Measurements from ENCODE around the gene CD300LG. TPM values are rescaled to one million over a fixed set of nuclear protein-coding genes. Genes with fewer than 3 reads are reported as not detected.
"Not testable (repeated sequence)": the region's sequence is repeated elsewhere in the genome, so short reads cannot be mapped to it uniquely, and the experiment has no call there.

Gene CD300LG, protein sequence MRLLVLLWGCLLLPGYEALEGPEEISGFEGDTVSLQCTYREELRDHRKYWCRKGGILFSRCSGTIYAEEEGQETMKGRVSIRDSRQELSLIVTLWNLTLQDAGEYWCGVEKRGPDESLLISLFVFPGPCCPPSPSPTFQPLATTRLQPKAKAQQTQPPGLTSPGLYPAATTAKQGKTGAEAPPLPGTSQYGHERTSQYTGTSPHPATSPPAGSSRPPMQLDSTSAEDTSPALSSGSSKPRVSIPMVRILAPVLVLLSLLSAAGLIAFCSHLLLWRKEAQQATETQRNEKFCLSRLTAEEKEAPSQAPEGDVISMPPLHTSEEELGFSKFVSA
- total RNA-seq, result 2.5 TPM

DNA sequence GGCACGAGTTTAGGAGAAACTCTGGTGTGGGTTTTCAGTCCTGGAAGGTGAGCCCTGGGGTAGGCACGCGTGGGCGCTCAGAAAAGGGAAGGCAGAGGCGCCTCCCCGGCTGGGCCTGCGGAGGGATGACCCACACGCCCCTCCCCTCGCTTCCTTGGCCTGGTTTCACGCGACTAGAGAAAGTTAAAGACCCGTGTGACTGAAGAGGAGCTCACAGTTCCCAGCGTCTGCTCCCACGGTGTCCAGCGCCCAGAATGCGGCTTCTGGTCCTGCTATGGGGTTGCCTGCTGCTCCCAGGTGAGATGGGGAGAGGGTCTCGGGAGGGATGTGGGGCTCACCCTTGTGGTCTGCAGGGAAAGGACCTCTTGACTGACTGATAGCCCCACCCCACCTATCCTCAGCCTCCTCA lies at the start of gene CD300LG:
TSS of gene CD300LG (plus strand) at position 214 of the 409 bp plus-strand sequence. CDS start at position 255, 41 bp downstream.
- no peak for DNase-seq

DNA sequence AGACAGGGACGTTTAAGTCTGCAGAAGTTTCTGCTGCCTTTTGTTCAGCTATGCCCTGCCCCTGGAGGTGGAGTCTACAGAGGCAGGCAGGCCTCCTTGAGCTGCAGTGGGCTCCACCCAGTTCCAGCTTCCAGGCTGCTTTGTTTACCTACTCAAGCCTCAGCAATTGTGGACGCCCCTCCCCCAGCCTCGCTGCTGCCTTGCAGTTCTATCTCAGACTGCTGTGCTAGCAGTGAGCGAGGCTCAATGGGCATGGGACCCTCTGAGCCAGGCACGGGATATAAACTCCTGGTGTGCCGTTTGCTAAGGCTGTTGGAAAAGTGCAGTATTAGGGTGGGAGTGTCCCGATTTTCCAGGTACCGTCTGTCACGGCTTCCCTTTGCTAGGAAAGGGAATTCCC lies 49.0 kb upstream of the CD300LG start:
- not testable (repeated sequence) for DNase-seq

DNA sequence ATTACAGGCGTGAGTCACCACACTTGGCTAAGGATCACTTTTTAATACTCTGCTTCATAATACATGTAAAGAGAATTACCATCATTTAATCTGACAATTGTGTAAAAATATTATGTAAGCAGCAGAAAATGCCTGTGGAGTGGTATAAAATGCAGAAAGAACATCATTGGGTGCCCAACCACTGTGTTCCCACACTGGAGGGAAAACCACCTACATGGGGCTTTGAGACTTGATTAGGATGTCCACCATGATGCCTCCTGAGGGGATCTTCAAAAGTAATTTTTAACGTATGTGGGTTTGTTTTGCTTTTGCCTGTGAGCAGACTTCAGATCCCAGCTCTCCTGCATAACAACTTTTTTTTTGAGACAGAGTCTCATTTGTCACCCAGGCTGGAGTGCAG lies 47.9 kb upstream of the CD300LG start:
- no peak for DNase-seq

DNA sequence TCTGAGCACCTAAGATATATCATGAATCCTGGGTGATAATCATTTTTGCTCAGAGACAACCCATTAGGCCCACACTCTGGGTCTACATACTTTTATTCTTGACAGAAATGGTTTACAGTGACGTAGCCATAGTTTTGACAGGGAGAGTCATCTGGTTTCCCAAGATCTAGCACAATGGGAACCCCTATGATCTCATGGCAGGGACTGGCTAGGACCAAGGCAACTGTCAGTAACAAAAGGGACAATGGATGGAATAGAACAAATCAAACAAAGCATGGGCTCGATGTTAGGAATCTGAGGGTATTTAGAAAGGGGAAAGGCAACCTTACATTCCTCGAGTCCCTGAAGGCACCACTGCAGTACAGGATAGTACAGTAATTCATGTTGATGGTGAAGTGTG lies 46.2 kb upstream of the CD300LG start:
- DNase-seq, result no peak

DNA sequence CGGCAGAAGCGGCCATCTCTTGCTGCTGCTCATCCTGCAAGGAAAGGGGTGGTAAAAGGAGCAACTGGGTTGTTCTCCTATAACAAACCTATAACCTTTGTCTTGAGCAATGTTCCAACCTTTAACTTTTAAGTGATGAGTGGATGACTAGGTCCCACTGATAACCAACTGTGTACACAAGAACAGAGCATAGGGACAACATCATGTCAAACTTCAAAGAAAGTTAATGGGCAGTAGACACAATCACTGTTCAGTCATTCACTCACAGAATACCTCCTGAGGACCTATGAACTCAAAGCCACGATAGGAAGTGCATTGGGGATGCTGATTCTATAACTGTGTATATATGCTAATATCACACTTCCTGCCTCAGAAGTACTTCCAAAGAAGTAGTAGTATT lies 45.1 kb upstream of the CD300LG start:
- DNase-seq, result no peak

DNA sequence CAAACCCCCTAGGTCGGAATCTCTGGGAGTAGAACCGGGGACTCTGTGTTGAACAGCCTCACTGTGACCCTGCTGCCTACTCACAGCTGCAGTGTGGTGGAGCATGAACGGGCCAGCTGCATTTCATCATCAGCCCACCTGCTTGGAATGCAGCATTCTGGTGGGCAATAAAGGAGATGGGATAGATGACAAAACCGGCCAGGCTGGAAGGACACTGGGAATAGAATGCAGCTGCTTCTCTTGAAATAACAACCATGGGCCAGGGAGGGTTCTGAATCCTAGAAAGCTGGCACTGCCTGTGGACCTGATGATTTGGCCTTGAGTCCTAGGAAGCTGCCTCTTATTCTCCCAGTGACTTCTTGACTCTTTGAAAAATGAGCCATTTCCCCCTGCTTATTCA lies 43.2 kb upstream of the CD300LG start:
- DNase-seq, result no peak

DNA sequence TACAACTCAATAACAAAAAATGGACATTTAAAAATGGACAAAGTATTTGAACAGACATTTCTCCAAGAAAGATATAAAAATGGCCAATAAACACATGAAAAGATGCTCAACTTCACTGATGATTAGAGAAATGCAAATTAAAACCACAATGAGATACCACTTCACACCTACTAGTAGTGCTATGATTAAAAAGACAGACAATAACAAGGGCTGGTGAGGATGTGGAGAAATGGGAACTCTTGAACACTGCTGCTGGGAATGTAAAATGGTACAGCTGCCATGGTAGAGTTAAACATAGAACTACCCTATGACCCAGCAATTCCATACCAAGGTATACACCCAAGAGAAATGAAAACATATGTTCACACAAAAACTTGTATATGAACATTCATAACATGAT lies 41.9 kb upstream of the CD300LG start:
- no peak for DNase-seq

DNA sequence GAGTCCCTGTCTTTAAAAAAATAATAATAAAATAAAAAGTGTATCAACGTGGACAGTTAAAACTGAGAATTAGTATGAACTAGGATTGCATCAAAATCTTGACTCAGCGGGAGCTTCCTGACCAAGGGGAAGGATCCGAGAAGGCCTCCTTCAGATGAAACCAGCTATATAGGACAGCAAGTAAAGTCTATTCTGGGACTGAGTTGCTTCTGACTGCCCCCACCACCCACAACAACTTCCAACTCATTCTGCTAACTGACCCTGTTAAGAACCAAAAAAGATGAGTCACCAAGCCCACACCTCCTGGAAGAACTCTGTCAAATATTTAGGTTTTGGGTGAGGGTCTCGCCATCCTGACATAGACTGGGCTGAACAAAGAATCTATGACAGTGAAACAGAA lies 38.9 kb upstream of the CD300LG start:
- DNase-seq, result no peak

DNA sequence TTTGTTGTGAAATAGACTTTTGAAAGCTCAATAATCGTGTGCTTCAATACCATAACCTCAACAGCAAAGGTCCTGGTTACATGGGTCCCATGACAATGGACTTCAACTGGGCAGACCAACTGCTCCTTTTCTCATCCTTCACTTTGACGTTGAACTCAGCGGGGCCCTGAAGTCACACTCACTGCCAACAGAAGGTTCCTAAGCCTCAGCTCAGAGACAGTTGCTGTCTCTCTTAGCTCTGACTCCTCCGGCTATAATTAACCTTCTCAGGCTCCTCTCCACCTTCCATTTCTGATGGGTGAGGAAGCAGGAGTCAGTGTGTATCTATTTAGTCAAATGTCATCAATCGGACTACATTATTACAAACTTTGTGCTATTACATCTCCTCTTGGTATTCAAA lies 37.9 kb upstream of the CD300LG start:
- no peak for DNase-seq

DNA sequence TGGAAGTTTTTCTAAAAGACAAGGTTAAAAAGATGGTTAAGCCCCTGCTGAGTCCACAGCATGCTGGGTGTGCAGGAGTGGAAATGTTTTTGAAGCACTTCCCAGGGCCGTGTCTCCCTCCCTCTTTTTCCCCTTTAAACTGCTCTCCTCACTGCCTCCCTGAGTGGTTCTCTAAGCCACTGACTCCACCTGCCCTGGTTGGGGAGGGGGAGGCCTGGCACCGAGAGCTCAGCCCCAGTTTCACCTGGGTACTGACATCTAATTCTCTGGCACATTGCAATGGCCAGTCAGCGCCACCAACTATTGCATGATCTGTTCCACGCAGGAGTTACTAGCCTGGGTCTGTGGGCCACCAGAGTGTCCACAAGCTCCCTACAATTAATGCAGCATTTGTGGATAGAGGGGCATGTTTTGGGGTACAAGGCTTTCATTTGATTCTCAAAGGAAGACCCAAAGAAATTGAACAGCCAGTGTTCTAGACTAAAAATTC lies 36.7 kb upstream of the CD300LG start:
- no peak for DNase-seq

DNA sequence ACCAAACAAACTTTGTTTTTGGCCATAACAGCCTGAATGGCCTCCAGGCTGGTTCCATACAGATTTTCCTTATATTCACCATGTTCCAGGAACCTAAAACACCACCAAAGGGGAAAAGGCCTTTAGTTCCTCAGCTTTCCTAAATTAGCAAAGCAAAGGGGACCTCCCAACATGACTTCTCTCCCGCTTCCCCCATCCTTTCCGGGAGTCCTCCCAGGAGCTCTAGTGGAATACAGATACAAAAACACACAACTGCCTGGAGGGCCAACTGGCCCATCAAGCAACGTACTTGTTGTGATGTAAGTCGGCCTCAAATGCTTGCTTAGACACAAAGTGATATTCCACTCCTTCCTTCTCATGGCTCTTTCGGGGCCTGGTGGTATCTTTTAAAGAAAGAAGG lies 36.2 kb upstream of the CD300LG start:
- DNase-seq, result no peak

DNA sequence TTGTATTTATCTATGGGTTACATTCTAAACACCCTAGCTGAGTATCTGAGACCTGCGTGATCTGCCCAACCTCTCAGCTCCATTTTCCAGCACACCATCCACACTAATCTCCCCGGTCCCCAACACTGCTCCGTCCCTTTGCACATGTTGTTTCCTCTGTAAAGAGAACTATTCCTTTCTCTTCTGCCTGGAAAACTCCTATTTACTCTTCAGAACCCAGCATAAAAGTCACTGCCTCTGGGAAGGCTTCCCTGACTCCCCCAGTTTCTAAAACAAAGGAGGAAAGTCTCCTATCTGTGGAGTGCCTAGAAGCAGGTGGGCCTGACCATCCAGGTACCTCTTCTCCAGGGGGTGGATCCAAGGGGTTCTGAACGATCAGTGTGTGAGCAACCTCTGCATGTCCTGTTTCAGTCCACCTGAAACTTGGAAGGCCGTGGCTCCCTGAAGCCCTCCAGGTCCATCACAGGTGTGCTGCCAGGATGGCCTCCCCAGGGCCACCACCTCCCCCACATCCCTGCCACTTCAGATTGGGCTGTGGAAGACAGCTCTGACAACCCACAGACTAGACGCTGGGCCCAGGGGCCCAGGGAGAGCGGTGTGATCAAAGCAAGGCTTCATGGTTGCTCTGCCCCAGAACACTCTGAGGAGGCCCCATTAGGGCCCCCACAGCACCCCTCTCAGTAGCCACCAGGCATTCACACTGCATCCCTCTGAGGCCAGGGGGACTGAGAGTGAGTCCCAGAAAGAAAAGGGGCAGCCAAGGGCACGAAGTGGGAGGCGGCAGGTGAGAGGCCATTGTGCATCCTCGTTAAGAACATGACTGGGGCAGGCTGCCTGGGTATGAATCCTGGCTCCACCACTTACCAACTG lies 34.3 kb upstream of the CD300LG start:
- DNase-seq, result no peak

DNA sequence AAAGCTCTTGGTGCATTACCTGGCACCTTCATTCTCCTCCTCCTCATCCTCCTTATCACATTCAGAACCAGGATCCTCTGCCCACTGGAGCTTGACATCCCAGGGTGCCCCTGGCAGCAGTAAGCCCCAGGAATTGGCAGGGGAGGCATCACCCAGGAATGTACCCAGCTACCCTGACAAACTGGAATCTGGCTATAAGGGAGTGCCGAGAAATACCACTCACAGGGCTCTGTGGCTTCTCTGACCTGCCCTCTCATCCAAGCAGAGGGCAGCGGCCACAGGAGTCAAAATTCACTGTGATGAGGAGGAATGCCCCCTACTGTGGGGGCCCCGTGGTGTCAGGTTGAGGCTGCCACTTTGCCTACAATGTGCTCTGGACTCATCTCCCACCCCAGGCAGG lies 33.6 kb upstream of the CD300LG start:
- DNase-seq, result no peak

DNA sequence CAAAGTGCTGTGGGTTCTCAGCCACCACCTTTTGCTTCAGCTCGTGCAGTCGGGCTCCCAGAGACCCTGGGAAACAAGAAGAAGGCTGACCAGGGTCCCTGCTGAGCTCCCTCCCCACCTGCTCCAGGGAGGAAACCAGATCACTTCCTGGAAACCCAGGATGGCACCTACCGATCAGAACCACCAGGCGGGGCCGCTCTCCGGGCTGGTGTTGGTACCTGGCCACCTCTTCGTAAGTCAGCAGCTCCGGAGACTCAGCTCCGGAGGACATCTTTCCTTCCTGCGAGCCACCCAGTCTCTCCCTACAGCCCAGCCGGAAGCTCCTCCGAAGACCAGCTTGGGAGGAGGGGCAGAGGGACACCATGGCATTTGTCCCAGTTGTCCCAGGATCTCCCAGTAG lies 33.0 kb upstream of the CD300LG start:
- no peak for DNase-seq

DNA sequence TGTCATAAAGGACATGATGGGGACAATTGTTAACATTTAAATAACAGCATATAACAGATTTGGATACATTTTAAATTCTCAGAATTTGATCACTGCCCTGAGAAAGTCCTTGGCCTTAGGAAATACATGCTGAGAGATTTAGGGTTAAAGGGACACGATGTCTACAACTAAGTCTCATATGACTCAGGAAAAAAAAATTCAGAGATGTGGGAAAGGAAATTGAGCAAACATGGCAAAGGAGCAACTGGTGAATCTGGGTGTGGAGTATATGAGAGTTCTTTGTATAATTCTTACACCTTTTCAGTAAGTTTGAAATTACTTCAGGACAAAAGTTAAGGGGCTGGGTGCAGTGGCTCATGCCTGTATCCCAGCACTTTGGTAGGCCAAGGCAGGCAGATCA lies 32.3 kb upstream of the CD300LG start:
- DNase-seq, result no peak

DNA sequence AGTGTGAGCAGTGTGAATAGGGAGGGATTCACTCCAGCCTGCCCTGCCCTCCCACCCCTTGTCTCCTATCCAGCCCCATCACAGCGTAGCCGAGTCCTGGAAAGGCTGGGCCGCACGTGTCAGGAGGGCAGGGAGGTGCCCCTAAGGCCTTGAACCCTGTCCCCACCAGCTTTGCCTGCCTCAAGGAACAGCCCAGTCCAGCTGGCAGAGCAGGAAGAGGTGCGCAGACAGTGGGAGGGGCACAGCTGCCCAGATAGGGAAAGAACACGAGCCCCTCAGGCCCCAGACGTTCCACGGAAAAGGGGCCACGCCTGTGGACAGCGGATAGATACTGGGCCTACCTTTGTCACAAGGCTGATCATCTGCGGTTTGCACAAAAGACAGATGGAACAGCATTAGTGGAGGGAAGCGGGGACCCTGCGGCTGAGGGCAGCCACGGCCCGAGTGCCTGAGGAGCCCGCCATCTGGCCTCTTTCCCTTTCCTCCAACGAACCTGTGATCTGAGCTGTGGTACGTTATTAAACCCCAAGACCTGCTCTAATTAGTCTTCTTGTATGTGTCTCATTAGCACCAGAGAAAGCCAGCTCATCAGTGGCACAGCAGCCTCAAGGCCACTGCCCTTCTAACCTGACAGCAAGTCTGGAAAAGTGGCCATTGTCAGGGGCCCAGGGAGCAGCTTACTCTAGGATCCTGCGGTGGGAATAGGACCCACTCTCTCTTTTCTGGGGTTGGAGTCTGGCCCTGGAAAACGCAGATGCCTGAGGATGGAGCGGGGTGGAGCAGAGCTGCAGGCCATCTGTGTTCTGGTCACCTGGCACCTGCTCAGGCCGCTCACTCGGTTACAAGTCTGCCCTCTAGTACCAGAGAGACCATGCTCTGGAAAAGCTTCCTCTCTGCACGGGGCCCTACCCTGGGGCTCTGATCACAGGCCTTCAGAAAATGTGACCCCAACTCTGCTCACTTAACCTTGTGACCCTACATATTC lies 30.3 kb upstream of the CD300LG start:
- no peak for DNase-seq

DNA sequence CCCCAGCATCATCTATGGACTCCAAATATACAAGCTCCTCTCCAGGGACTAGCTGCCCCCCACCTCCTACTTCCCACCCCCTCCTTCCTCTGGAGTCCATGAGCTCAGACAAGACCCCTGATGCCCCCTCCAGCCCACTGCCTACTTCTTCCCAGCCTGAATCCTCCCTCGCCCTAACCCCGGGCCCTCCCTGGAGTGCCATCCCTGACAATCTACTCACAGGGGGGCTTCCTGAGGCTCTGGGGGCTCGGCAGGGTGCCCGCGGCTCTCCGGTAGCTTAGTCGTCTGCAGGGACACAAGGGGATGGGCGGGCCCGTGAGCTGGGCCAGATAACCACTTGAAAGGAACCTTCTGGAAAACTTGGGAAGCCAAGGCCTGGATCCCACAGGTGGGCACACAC lies 29.1 kb upstream of the CD300LG start:
- no peak for DNase-seq

DNA sequence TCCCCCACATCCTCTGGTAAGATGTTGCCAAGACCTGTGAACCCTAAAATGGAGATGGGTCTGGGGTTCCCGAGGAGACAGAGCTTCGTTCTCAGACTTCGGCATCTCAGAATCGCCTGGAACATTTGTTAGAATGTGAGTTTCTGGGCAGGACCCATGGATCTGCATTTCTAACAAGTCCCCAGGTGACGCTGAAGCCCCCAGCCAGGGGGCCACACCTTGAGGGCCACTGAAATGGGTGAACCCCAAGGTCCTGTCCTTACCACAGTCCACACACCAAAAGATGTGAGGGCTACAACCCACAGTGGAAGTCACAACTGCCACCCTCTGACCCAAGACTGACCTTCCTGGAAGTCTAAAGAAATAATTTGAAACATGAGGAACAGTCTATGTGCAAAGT lies 28.0 kb upstream of the CD300LG start:
- no peak for DNase-seq

DNA sequence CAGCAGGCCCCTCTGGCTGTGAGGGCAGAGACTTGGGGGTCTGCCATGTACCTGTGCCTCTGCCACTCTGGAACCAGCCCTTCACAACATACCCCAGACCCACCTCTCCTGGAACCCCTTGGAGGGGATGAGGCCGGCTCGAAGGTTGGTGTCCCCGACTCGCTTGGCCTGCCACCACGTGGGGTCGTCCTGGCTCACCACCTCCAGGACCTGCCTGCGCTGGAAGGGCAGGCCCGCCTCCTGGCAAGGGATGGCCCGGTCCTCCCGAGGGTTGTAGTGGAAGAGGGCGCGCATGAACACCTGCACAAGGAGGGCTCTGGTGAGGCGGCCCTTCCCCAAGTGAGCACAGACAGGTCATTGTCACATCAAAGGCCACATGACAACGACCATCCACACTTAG lies 26.2 kb upstream of the CD300LG start:
- DNase-seq, result no peak

DNA sequence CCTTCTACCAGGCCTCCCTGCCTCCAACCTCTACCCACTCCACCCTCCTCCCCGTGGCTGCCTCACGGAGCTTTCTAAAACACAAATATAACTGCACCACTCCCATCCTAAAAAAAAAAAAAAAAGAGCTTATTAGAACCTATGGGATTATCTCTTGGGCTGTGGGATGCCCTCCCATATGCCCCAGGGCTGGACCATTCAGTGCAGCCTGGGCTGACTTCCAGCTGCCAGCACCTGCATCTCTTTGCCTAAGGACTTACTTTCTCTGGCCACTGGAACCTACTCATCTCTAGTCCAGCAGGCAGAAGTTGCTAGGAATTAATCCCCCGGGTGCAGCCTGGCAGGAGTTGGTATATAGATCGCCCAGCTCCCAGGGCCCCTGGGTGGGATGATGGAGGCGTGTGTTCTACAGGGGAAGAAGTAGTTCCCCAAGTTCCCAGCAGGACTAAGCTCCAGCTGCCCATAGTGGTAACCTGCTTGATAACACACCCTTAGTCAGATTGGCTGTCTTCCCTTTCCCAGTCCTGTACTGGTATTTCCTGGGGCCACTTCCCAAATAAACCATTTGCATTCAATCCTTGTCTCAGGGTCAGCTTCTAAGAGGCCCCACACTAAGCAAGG lies 24.3 kb upstream of the CD300LG start:
- no peak for DNase-seq

DNA sequence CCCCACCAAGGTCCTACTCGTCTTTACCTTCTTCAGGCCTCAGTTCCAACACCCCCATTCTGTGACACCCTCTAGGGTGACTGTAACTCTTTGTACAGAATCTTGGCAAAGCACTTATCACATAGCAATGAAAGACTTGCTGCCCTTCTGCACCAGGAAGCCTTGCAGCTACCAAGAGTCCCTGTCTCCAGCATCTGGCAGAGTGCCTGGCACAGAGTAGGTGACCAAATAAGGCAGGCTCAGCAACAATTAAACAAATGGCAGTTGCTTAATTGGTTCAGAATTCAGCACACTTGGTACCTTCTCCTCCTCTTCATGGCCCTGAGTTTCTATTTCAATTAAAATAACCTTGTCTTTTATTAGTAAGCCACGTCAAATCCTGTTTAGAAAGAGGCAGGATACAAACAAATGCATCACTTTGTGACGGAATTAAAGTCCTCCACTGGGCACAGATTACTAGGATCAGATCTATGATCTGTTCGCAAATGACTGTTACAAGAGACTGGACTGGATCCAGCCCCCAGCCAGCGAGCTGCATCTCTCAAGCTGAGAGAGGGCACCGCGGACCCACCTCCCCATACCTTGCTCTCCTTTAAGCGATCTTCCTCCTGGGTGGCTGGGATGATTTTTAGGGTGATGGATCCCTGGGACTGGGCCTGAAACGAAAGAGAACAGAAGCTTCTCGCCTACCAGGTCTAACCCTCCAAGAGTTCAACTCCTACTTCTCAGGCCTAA lies 23.5 kb upstream of the CD300LG start:
- DNase-seq, result no peak

Data from skin of body (tissue), 2 donors.